ENCODE results near the gene WDR64.
"Not testable (repeated sequence)": the region's sequence is repeated elsewhere in the genome, so short reads cannot be mapped to it uniquely, and the experiment has no call there.

The WDR64 gene

GRCh38 chr1:241660424-241660972 lies 8.4 kb downstream of the WDR64 start:
- no peak for DNase-seq

GRCh38 chr1:241666419-241666818 lies 14.3 kb downstream of the WDR64 start:
- DNase-seq: no peak

GRCh38 chr1:241672301-241672700 lies 20.2 kb downstream of the WDR64 start:
- no peak for DNase-seq

GRCh38 chr1:241674805-241675384 lies 22.8 kb downstream of the WDR64 start:
- no peak for DNase-seq

GRCh38 chr1:241675983-241676382 lies 23.9 kb downstream of the WDR64 start:
- DNase-seq: no peak

GRCh38 chr1:241677201-241677600 lies 25.1 kb downstream of the WDR64 start:
- DNase-seq: peak; percentile 11

- DNase-seq: no peak
These were observed 26.5 kb downstream of the WDR64 start for GRCh38 chr1:241678536-241678935.

- no peak for DNase-seq
These were observed 27.3 kb downstream of the WDR64 start for GRCh38 chr1:241679404-241679803.

- DNase-seq: no peak
These were observed 27.9 kb downstream of the WDR64 start for GRCh38 chr1:241679961-241680360.

GRCh38 chr1:241681861-241682448 lies 29.9 kb downstream of the WDR64 start:
- not testable (repeated sequence) for DNase-seq

GRCh38 chr1:241682921-241683320 lies 30.8 kb downstream of the WDR64 start:
- DNase-seq: no peak

- no peak for DNase-seq
These were observed 32.0 kb downstream of the WDR64 start for GRCh38 chr1:241684108-241684507.

- no peak for DNase-seq
These were observed 36.9 kb downstream of the WDR64 start for GRCh38 chr1:241688940-241689368.

- no peak for DNase-seq
These were observed 43.4 kb downstream of the WDR64 start for GRCh38 chr1:241695246-241696171.

- DNase-seq: no peak
These were observed 44.2 kb downstream of the WDR64 start for GRCh38 chr1:241696172-241696814.

- no peak for DNase-seq
These were observed 44.9 kb downstream of the WDR64 start for GRCh38 chr1:241696815-241697639.

- DNase-seq: no peak
These were observed 45.5 kb downstream of the WDR64 start for GRCh38 chr1:241697640-241698018.

GRCh38 chr1:241698177-241698576 lies 46.1 kb downstream of the WDR64 start:
- DNase-seq: no peak

GRCh38 chr1:241701483-241702295 lies 49.6 kb downstream of the WDR64 start:
- DNase-seq: no peak

GRCh38 chr1:241702442-241703373 lies 50.6 kb downstream of the WDR64 start:
- no peak for DNase-seq
